Loucy (cell line): Measurements from ENCODE around the gene RPL31.

Experiments
- H2AFZ ChIP-seq: fragments of 200-600 bp; sonication (generic); 2 replicates; pipeline ENCODE4 v1.6.0; 2016; ENCODE audit warnings: antibody characterized with exemption, mild to moderate bottlenecking, low read length, moderate library complexity
- H3F3A ChIP-seq: fragments of 200-600 bp; 2 replicates; pipeline ENCODE4 v1.6.0; 2016; ENCODE audit warnings: antibody characterized with exemption, low read depth, mild to moderate bottlenecking
- H3K27me3 ChIP-seq: fragments of 200-600 bp; sonication (generic); 2 replicates; pipeline ENCODE4 v1.6.1; 2014; ENCODE audit warnings: low read length, mild to moderate bottlenecking; ENCODE audit not compliant: insufficient read depth, poor library complexity, severe bottlenecking
- H3K36me3 ChIP-seq: fragments of 200-600 bp; sonication (generic); 2 replicates; pipeline ENCODE4 v1.6.1; 2016; ENCODE audit warnings: low read length; ENCODE audit not compliant: insufficient read depth
- H3K4me1 ChIP-seq: fragments of 200-600 bp; sonication (generic); 2 replicates; pipeline ENCODE4 v1.5.1; 2014; ENCODE audit warnings: low read length, mild to moderate bottlenecking; ENCODE audit not compliant: insufficient read depth, poor library complexity, severe bottlenecking
- H3K4me2 ChIP-seq: fragments of 200-600 bp; sonication (generic); 2 replicates; pipeline ENCODE4 v1.6.0; 2014; ENCODE audit warnings: antibody characterized with exemption, low read length, low read depth, mild to moderate bottlenecking; ENCODE audit not compliant: poor library complexity, severe bottlenecking
- H3K4me3 ChIP-seq: fragments of 200-600 bp; sonication (generic); 2 replicates; pipeline ENCODE4 v1.5.1; 2014; ENCODE audit warnings: low read length, mild to moderate bottlenecking, mixed read lengths; ENCODE audit not compliant: poor library complexity, severe bottlenecking
- H3K79me2 ChIP-seq: fragments of 200-600 bp; sonication (generic); 2 replicates; pipeline ENCODE4 v1.6.1; 2014; ENCODE audit warnings: low read length; ENCODE audit not compliant: insufficient read depth
- H3K9ac ChIP-seq: fragments of 200-600 bp; sonication (generic); 2 replicates; pipeline ENCODE4 v1.6.0; 2014; ENCODE audit warnings: mild to moderate bottlenecking, low read depth, low read length, moderate library complexity; ENCODE audit not compliant: poor library complexity, severe bottlenecking
- H3K9me2 ChIP-seq: fragments of 200-600 bp; sonication (generic); replicated peaks from 2 replicates; pipeline ENCODE4 v1.6.1; 2016; ENCODE audit warnings: low read depth, low read length, mixed read lengths
- H3K9me3 ChIP-seq: fragments of 200-600 bp; sonication (generic); 2 replicates; pipeline ENCODE4 v1.6.1; 2014; ENCODE audit warnings: mild to moderate bottlenecking, antibody characterized with exemption, low read length, low read depth; ENCODE audit not compliant: insufficient read depth
- H4K20me1 ChIP-seq: fragments of 200-600 bp; sonication (generic); 2 replicates; pipeline ENCODE4 v1.6.0; 2014; ENCODE audit warnings: antibody characterized with exemption, low read length, mild to moderate bottlenecking; ENCODE audit not compliant: insufficient read depth, poor library complexity, severe bottlenecking
- CTCF ChIP-seq: fragments of 200-600 bp; sonication (generic); conservative IDR thresholded peaks from 2 replicates; pipeline ENCODE4 v1.5.1; 2014; ENCODE audit warnings: mild to moderate bottlenecking, antibody characterized with exemption, low read length
- EZH2phosphoT487 ChIP-seq: fragments of 200-600 bp; IDR thresholded peaks from 2 replicates; pipeline ENCODE4 v1.6.1; 2018; ENCODE audit warnings: antibody characterized with exemption, mild to moderate bottlenecking, moderate library complexity, borderline replicate concordance

Gene RPL31

GRCh38 chr2:100957996-100958653 lies 44.0 kb upstream of the RPL31 start:
- Histone ChIP-seq H3K36me3 (no peaks in the 10 kb centered on the region), H3K79me2 (no peaks in the 10 kb centered on the region), H3K9me2 (no peaks in the 10 kb centered on the region), H3K9me3 (no peaks in the 10 kb centered on the region), H3F3A (no peaks in the 10 kb centered on the region), H4K20me1 (no peaks in the 10 kb centered on the region), H3K4me2 (no peak overlapping the region), H2AFZ (no peak overlapping the region), H3K4me3 (no peak overlapping the region), H3K9ac (no peak overlapping the region), H3K27me3 (no peaks in the 10 kb centered on the region), H3K4me1 (no peaks in the 10 kb centered on the region)
- TF ChIP-seq EZH2phosphoT487: no peak
- no peak for TF ChIP-seq CTCF

GRCh38 chr2:100959225-100959880 lies 42.7 kb upstream of the RPL31 start:
- Histone ChIP-seq H3K4me1 (no peaks in the 10 kb centered on the region), H3K79me2 (no peaks in the 10 kb centered on the region), H3K4me2 (no peak overlapping the region), H3F3A (no peaks in the 10 kb centered on the region), H3K4me3 (no peak overlapping the region), H3K27me3 (no peaks in the 10 kb centered on the region), H3K36me3 (no peaks in the 10 kb centered on the region), H3K9ac (no peak overlapping the region), H4K20me1 (no peaks in the 10 kb centered on the region), H3K9me2 (no peaks in the 10 kb centered on the region), H2AFZ (no peak overlapping the region), H3K9me3 (no peaks in the 10 kb centered on the region)
- TF ChIP-seq CTCF (no peak), EZH2phosphoT487 (no peak)

- Histone ChIP-seq H2AFZ (no peak overlapping the region), H3K4me3 (no peak overlapping the region), H3F3A (no peaks in the 10 kb centered on the region), H3K27me3 (no peaks in the 10 kb centered on the region), H3K36me3 (no peaks in the 10 kb centered on the region), H3K9me3 (no peaks in the 10 kb centered on the region), H3K9ac (no peak overlapping the region), H4K20me1 (no peaks in the 10 kb centered on the region), H3K4me1 (no peaks in the 10 kb centered on the region), H3K4me2 (no peak overlapping the region), H3K9me2 (no peaks in the 10 kb centered on the region), H3K79me2 (no peaks in the 10 kb centered on the region)
- TF ChIP-seq EZH2phosphoT487 (no peak), CTCF (no peak)
Measured at GRCh38 chr2:100960688-100961087, 41.4 kb upstream of the RPL31 start.
